Activated T-cell treated with anti-CD3 and anti-CD28 coated beads for 24 hours (primary cell): ENCODE results near the gene PRAF2.

ENCODE experiments used
- DNase-seq: peaks from one replicate; pipeline ENCODE4 v3.0.0-alpha.2; 2020; ENCODE audit warnings: low read depth

The PRAF2 gene

GRCh38 chrX:49042581-49043219 lies 31.1 kb downstream of the PRAF2 start:
- no peak for DNase-seq

GRCh38 chrX:49041744-49042580 lies 31.8 kb downstream of the PRAF2 start:
- no peak for DNase-seq

GRCh38 chrX:49040376-49040955 lies 33.3 kb downstream of the PRAF2 start:
- no peak for DNase-seq

GRCh38 chrX:49039598-49040375 lies 34.0 kb downstream of the PRAF2 start:
- peak; percentile 19 for DNase-seq

- no peak for DNase-seq
These were observed 35.8 kb downstream of the PRAF2 start for GRCh38 chrX:49037883-49038475.

- DNase-seq = no peak
These were observed 43.5 kb downstream of the PRAF2 start for GRCh38 chrX:49030283-49030682.

- DNase-seq = no peak
These were observed 43.9 kb downstream of the PRAF2 start for GRCh38 chrX:49029876-49030275.
